GM12865 (cell line): ENCODE measurements around the gene FASTK.

Experiments
- DNase-seq: peaks from one replicate; pipeline ENCODE4 v3.0.0; 2010; ENCODE audit warnings: low read depth
- H3K4me3 ChIP-seq: 2 replicates; pipeline ENCODE4 v1.5.1; 2011; ENCODE audit warnings: mild to moderate bottlenecking, low read depth, low read length, control low read depth
- CTCF ChIP-seq: IDR thresholded peaks from 2 replicates; pipeline ENCODE4 v1.5.1; 2011; ENCODE audit warnings: low read length, control low read depth, low read depth, inconsistent platforms; ENCODE audit not compliant: insufficient read depth; ENCODE audit errors: missing control alignments

Gene FASTK

GRCh38 chr7:151085691-151086620 is 5.3 kb upstream of the FASTK start, which contains the start of gene AGAP3:
TSS of gene AGAP3 (plus strand) at chr7:151086475. CDS start at chr7:151086742, 267 bp downstream.
- peak; percentile 81 for DNase-seq
- peak within 1 kb of the TSS; percentile 70 for H3K4me3 ChIP-seq
- no peak for TF ChIP-seq CTCF

- no peak for DNase-seq
- H3K4me3 ChIP-seq: peak overlapping the region; percentile 70
- no peak for TF ChIP-seq CTCF
Measured at GRCh38 chr7:151085329-151085690, 4.7 kb upstream of the FASTK start.

GRCh38 chr7:151083824-151084160 is 3.2 kb upstream of the FASTK start:
- no peak for TF ChIP-seq CTCF
- no peak for DNase-seq

GRCh38 chr7:151083071-151083823 is 2.6 kb upstream of the FASTK start, which contains the start of gene TMUB1:
TSS of gene TMUB1 (minus strand) at chr7:151083493. CDS start at chr7:151082563, 930 bp downstream.
- TF ChIP-seq CTCF: no peak
- DNase-seq: peak; percentile 87
- H3K4me3 ChIP-seq: peak within 1 kb of the TSS; percentile 84

More at GRCh38 chr7:151083824-151084160, 3.2 kb upstream of the FASTK start:
- peak overlapping the region; percentile 84 for H3K4me3 ChIP-seq

GRCh38 chr7:151082141-151083070 is 1.8 kb upstream of the FASTK start:
- no peak for TF ChIP-seq CTCF
- H3K4me3 ChIP-seq: peak overlapping the region; percentile 84
- no peak for DNase-seq

GRCh38 chr7:151081170-151082101 is 827 bp upstream of the FASTK start:
- peak overlapping the region; percentile 84 for H3K4me3 ChIP-seq
- no peak for DNase-seq
- no peak for TF ChIP-seq CTCF
